ENCODE data around the gene DPY19L3.
"Not testable (repeated sequence)": the region's sequence is repeated elsewhere in the genome, so short reads cannot be mapped to it uniquely, and the experiment has no call there.

The DPY19L3 gene

DNA sequence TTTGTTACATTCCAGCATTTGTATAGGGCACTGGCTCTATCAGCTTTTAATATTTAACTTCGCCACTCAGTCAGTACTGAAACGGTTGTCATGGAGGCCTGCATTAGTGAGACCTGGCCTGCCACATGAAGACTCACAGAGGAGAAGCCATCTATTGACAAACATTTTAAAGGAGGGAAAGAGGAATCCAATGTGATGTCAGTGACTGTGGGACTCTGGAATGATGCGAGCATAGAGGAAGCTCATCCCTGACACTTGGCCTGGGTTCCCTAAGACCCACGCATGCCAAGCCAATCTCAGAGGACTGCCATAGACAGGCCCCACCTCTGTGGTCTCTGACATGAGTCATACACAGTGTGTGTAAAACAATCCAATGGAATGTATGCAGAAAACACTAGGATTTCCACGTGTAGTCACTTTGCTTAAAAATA is 7.9 kb upstream of the DPY19L3 start:
- no peak for DNase-seq

GRCh38 chr19:32401992-32402391 is 3.6 kb upstream of the DPY19L3 start:
- DNase-seq: no peak

DNA sequence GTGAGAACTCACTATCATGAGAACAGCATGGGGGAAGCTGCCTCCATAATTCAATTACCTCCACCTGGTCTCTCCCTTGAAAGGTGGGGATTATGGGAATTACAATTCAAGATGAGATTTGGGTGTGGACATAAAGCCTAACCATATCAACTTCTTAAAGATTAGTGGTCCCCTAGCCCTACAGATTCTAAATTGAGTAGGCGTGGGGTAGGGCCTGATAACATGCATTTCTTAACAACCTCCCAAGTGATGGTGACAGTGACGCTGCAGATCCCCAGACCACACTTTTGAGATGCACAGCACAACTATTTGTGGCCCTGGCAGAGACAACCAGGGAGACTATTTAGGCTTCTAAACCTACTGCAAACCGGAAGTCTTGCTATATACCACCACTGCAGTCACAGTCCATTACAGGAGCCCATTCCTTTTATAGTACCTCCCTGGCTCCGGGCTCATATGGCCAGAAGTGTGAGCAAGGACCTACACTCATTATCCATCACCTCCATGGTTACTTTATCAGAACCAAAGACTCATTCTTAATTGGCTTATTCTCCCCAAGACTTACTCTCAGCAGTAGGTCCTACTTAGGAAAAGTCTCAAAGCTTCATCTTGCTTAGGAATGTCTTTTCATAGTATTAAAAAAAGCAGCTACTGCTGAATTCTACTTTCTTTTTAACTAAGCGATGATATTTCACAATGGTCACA is 2.1 kb upstream of the DPY19L3 start:
- peak; percentile 7 for DNase-seq

- DNase-seq: no peak
Measured at GRCh38 chr19:32404213-32404932, 1.2 kb upstream of the DPY19L3 start.

DNA sequence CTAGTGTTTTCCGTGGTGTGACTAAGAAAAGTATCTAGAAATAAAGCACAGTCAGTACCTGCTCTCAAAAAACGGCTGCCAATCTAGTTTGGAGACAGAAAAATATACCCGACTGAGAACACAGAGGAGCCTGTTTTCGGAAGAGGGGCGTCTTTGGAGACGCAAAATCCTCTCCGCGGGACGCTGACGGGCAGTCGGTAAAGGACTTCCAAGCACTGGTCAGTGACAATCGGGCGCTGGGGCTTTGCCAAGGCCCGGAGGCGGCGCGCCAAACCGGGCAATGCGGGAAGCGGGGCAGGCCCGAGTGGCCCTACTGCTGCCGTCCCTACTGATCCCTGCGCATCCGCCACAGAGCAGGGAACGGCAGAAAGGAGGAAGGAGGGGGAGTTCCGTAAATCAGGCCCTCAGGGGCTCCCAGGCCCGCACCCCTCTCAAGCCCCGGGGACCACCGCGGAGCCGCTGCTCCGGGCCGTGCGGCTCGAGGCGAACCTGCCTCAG is 588 bp upstream of the DPY19L3 start:
- DNase-seq: peak; percentile 36

DNA sequence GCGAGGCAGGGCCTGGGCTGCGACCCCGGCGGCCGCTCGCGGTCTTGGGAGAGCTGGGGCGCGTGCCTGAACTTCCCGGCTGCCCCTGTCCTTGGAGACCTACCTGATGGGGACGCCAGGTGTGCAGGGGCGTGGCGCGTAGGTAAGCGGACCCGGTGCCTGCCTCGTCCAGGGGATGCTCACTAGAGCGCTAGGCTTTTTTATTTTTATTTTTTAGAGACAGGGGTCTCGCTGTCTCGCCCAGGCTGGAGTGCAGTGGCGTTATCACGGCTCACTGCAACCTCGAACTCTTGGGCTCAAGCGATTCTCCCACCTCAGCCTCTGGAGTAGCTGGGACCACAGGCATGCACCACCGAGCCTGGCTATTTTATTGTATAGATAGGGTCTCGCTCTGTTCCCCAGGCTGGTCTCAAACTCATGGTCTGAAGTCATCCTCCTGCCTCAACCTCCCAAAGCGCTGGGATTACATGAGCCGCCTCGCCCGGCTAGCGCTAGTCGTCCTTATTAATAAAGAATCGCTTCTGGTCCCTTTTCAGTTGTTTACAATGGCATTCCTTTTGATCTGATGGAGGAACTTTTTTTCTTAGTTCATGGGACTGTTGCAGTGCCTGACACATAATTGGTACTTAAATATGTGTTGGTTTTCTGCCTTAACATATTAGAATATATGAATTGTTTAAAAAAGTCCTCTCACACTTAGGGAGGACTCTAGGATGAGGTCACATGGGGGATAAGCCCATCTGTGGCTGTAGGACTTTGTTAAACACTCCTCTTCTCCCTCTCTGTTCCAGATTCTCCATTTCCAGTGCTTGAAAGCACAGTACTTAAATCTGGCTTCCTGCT is 812 bp downstream of the DPY19L3 start:
- DNase-seq: no peak

DNA sequence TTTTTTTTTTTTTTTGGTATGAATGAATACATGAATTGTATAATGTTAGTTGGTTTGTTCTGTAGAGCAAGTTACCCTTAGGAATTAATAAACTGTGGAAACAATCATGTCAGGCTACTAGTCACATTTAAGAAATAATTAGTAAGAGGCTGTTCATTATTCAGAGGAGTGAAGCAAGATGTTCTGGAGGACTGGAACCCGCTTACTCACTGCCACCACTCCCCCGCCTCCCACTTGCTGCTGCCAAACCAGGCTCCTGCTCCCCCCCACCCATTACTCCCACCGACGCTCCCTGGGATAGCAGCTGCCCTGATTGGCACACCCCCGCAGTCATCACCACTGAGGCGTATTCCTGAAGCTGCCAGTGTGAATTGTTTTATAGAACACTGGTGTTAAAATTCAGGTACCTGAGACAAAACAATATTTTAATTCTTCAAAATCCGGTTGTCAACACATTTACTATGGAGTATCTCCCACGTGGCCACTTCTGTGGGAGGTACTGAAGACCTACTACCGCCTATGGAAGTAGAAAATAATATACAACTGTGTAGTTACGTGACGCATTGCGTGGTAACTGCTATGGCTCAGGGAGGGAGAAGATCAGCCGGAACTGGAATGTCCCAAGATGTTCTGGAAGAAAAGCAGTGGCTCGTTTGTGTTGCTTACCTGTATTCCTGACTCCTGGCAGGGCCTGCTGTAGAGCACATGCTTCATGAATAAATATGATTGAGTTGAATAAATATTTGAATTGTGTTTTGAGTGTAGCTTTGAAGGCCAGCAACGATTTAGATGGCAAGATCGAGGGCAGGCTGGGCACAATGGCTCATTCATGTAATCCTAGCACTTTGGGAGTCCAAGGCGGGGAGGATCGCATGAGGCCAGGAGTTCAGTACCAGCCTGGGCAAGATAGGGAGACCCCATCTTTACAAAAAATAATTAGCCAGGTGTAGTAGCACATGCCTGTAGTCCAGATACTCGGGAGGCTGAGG is 1.7 kb downstream of the DPY19L3 start:
- DNase-seq: peak; percentile 11

DNA sequence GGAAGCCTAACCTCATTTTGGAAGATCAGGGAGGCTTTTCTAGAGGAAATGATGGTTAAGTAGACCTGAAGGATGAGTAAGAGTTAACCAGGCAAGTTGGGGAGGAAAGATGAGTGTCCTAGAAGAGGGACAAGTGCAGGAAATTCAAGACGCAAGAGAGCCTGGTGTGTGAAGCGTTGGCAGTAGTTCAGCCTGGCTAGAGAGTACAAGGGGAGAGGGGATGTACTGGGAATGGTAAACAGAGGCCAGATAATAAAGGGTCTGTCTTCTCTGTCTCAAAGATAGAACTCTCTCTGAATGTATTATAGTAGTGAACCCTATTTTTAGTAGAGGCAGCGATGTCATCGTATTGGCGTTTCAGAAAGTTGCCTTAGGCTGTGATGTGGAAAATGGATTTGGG is 9.7 kb downstream of the DPY19L3 start:
- DNase-seq: no peak

- DNase-seq: peak; percentile 76
Measured at GRCh38 chr19:32415669-32416068, 10.1 kb downstream of the DPY19L3 start.

DNA sequence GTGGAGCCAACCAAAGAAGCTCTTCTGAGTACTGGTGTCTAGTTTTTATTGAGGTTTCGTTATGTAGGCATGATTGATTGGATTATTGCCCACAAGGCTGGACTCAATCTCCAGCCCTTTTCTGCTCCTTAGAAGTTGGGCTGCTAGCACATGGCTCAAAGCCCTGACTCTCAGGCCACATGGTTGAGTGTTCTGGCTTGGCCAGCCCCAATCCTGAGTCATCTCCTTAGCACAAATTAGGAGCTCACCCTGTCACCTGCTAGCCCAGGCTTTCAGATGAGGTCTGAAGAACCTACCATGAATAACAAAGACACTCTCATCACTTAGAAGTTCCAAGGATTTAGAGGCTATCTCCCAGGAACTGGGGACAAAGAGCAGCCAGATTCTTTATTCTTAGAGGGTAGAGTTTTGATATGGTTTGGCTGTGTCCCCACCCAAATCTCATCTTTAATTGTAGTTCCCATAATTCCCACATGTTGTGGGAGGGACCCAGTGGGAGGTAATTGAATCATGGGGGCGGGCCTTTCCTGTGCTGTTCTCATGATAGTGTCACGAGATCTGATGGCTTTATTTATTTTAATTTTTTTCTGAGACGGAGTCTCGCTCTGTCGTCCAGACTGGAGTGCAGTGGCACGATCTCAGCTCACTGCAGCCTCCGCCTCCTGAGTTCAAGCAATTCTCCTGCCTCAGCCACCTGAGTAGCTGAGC is 11.3 kb downstream of the DPY19L3 start:
- DNase-seq: no peak

DNA sequence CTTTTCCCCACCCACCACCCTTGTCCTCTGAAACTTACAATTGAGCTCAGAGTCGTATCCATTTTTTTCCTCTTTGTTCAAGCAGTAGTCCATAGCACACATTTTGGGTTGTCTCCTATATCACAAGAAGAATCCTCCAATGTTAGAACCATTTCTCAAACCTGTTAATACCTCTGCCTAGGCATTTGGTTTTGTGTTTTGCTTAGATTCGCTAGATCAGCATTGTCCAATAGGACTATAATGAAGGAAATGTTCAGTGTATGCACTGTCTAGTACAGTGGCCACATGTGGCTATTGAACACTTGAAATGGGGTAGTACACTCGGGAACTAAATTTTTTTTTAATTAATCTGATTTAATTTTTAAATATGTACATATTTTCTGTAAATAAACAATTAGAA is 12.6 kb downstream of the DPY19L3 start:
- DNase-seq: no peak

GRCh38 chr19:32421589-32422361 is 16.2 kb downstream of the DPY19L3 start:
- peak; percentile 84 for DNase-seq

DNA sequence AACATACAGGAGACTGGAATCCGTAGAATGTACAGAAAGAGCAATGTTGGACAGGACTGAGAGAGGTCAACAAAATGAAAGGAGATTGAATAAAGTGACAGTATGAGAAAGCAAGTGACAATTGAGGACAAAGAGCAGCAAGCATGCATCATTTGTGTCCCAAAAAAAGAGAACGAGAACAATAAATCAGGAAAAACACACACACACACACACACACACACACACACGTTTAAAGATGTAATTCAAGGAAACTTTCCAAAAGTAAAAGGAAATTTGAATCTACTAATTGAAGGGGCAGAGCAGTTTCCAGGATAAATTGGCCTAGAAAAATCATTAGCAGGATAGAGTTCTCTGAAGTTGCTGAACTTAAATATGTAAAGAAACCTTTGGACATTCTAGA is 16.9 kb downstream of the DPY19L3 start:
- no peak for DNase-seq

DNA sequence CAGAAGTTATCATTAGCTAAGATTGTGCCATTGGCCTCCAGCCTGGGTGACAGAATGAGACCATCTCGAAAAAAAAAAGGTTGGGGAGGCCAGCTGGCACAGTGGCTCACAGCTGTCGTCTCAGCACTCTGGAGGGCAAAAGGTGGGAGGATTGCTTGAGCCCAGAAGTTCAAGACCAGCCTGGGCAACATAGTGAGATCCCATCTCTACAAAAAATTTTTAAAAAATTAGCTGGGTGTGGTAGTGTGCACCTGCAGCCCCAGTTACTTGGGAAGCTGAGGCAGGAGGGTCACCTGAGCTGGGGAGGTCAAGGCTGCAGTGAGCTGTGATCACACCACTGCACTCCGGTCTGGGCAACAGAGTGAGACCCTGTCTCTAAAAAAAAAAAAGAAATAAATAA is 18.4 kb downstream of the DPY19L3 start:
- not testable (repeated sequence) for DNase-seq

- no peak for DNase-seq
Measured at GRCh38 chr19:32427536-32427935, 22.0 kb downstream of the DPY19L3 start.

DNA sequence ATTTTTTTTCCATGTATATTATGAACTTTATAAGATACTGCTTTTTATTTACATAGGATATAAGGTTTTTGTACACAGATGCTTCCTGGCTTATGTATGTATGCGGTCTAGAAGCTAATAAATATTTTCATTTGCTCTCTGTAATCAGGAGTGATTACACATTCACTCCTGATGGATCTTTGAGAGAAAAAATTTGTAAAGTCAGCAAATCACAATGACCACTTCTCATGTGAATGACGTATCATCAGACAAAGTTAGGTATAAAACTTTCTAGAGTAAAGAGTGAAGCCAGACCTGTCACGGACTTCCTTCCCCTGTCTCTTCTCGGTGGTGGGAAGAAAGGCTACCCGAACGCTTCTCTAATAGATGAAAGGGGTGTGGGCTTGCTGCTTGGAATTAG is 31.1 kb downstream of the DPY19L3 start:
- DNase-seq: no peak

DNA sequence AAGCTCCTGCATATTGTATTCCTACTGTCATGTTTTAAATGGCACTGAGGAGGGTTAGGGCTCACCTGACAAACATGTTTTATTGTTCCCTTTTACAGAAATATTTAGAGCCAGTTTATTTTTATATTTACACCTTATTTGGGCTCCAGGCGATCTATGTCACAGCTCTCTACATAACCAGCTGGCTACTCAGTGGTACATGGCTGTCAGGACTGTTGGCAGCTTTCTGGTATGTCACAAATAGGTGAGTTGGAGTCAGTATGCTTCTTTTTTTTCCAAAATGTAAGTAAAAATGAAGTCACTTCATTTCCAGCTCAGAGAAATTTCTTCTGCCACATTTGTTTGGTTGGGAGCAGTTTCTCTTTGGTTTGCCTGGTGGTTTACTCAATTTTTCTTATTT is 31.5 kb downstream of the DPY19L3 start:
- no peak for DNase-seq

GRCh38 chr19:32438751-32439150 is 33.2 kb downstream of the DPY19L3 start:
- DNase-seq: no peak

DNA sequence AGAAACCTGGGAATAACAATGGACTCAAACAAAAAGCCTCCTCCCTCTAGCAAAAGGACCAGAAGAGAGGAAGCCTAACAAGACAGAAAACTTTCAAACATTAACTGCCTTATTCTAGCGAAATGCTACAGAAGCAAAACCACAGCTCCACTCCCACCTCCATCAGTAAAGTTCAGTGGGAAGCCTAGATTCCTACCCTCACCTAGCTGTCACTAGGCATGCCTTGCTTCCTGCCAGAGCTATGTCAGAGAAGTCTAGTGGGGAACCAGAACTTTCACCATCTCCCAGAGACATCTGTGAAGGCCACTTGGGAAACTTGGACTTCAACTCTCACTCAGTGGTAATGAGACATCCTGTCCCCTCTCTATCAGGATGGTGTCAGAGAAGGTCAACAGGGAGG is 37.1 kb downstream of the DPY19L3 start:
- DNase-seq: no peak

- not testable (repeated sequence) for DNase-seq
Measured at GRCh38 chr19:32447534-32447933, 42.0 kb downstream of the DPY19L3 start.

GRCh38 chr19:32448026-32448425 is 42.5 kb downstream of the DPY19L3 start:
- DNase-seq: no peak

All from inflammatory macrophage treated with lipopolysaccharide for 4 hours (primary cell).